Measurements from ENCODE around the gene NME9. TPM values are rescaled to one million over a fixed set of nuclear protein-coding genes. Genes with fewer than 3 reads are reported as not detected.

The NME9 gene
- total and polyA plus RNA-seq, 11 donors = not detected

DNA sequence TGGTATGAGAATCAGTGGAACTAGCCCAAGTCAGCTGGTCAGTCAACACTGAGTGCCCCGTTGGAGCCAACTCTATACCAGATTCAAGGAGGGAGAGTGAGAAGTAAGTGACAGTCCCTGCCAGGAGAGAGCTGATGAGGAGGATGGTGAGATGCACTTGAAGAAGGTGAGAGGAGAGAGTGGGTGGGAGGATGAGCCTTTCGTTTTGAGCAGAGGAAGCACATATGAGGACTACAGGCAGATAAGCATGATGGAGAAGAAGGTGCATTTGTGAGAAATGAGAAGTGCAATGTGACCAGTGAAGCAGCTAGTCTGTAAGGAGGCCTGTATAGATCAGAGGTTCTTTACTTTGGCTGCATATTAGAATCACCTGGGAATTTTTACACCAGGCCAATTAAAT, 40.4 kb downstream of the NME9 start:
- intact Hi-C loops (cut with DNase I) = no loop called here
- Histone ChIP-seq H3K4me1 (no peaks in the 10 kb centered on the region), H3K4me3 (no peak overlapping the region), H3K9me3 (no peaks in the 10 kb centered on the region), H3K27ac (no peak overlapping the region), H3K27me3 (no peaks in the 10 kb centered on the region), H3K36me3 (peaks cover 0 to 100% (median 96%) of the 10 kb centered on the region in 9 donors)
- TF ChIP-seq, protein P1, sequence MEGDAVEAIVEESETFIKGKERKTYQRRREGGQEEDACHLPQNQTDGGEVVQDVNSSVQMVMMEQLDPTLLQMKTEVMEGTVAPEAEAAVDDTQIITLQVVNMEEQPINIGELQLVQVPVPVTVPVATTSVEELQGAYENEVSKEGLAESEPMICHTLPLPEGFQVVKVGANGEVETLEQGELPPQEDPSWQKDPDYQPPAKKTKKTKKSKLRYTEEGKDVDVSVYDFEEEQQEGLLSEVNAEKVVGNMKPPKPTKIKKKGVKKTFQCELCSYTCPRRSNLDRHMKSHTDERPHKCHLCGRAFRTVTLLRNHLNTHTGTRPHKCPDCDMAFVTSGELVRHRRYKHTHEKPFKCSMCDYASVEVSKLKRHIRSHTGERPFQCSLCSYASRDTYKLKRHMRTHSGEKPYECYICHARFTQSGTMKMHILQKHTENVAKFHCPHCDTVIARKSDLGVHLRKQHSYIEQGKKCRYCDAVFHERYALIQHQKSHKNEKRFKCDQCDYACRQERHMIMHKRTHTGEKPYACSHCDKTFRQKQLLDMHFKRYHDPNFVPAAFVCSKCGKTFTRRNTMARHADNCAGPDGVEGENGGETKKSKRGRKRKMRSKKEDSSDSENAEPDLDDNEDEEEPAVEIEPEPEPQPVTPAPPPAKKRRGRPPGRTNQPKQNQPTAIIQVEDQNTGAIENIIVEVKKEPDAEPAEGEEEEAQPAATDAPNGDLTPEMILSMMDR (IDR thresholded peaks at IDR 0.05) = no peak
- no peak for TF ChIP-seq POLR2A (IDR thresholded peaks at IDR 0.05)
- 90 to 97% (median 91%) methylated on average over 2 of the region's 2 CpGs for WGBS, 4 donors
- DNase-seq (no peak), ATAC-seq (no peak)

DNA sequence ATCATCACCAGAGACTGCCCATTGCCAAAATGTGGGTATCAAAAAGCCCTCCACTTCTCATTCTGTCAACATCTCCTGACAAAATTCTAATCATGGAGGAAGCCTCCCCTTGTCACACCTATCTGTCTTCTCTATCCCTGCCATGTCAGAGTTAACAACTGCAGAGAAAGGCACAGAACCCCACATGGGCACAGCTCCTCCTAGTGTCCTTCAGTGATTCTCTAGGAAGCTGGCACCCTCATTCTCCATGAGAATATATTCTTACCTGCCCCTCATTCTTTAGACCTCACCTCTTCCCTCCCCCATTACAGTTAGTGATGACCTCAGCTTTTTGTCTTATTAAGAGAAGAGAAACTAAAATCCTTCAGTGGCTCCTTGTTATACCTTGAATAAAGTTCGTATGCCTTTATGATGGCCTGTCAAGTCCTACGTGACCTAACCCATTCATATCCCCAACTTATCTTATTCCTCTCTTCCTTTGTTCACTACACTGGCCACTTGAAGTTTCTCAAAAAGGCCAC, 44.6 kb downstream of the NME9 start:
- no peaks in the 10 kb centered on the region for H3K27me3 ChIP-seq
- no peak for DNase-seq
- 94 to 96% (median 95%) methylated on average over 2 of the region's 2 CpGs for WGBS, 4 donors
- intact Hi-C loops (cut with DNase I) = no loop called here
- no peak for ATAC-seq
- TF ChIP-seq, protein P1 (IDR thresholded peaks at IDR 0.05) = no peak
- no peak for TF ChIP-seq POLR2A (IDR thresholded peaks at IDR 0.05)
- no peak overlapping the region for H3K27ac ChIP-seq
- H3K4me3 ChIP-seq = no peak overlapping the region
- peaks cover 0 to 78% (median 69%) of the 10 kb centered on the region in 9 donors for H3K36me3 ChIP-seq
- no peaks in the 10 kb centered on the region for H3K4me1 ChIP-seq
- H3K9me3 ChIP-seq = no peaks in the 10 kb centered on the region

DNA sequence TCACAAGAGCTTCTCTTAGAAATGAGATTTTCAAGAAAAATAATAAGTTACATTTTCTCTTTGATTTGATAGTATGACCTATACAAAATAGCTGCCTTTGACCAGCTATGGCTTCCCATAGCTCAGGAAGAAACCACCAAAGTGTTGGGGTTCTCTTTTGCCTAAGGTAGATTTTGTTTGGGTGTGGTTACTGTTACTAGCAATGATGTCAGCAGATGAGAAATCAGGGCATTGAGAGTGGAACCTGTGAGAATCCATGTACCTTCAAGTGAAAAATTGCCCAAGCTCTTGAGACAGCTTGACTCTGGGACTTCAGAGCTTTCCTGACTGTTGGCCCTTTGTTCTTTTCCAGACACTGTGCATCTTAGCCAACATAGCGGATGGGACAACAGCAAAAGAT, 45.6 kb downstream of the NME9 start:
- intact Hi-C loops (cut with DNase I) = no loop called here
- DNase-seq (no peak), ATAC-seq (no peak)
- H3K9me3 ChIP-seq = no peaks in the 10 kb centered on the region
- H3K4me3 ChIP-seq = no peak overlapping the region
- H3K27me3 ChIP-seq = no peaks in the 10 kb centered on the region
- H3K27ac ChIP-seq = no peak overlapping the region
- peaks cover 0 to 74% (median 60%) of the 10 kb centered on the region in 9 donors for H3K36me3 ChIP-seq
- H3K4me1 ChIP-seq = no peaks in the 10 kb centered on the region
- WGBS, 4 donors = 94 to 100% (median 96%) methylated on average over 1 of the region's 1 CpG
- TF ChIP-seq POLR2A (IDR thresholded peaks at IDR 0.05) = no peak
- TF ChIP-seq, protein P1 (IDR thresholded peaks at IDR 0.05) = no peak

DNA sequence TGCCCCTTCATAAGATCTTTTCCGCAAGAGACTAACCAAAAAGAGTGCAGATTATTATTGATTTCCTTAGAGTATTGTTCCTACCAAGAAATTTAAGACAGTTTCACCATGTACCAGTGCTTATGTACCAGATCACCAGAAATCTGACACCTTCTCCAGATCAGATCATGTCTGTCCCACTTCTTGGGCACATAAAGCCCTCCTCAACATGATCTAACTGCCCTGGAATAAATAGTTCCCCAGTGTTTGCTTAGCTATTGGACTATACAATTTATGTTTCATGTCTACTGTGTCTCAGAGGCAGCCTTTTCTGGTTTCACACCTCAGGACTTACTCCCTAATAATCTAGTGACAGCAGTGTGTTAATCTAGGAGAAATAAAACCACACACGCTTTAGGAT, 46.8 kb downstream of the NME9 start:
- H3K36me3 ChIP-seq = peaks cover 0 to 74% (median 56%) of the 10 kb centered on the region in 9 donors
- DNase-seq (no peak), ATAC-seq (no peak)
- intact Hi-C loops (cut with DNase I) = no loop called here
- no peak for TF ChIP-seq POLR2A (IDR thresholded peaks at IDR 0.05)
- TF ChIP-seq, protein P1 (IDR thresholded peaks at IDR 0.05) = no peak
- 96 to 98% (median 97%) methylated on average over 2 of the region's 2 CpGs for WGBS, 4 donors
- no peak overlapping the region for H3K4me3 ChIP-seq
- H3K4me1 ChIP-seq = no peaks in the 10 kb centered on the region
- no peaks in the 10 kb centered on the region for H3K27me3 ChIP-seq
- no peak overlapping the region for H3K27ac ChIP-seq
- no peaks in the 10 kb centered on the region for H3K9me3 ChIP-seq
